Central memory CD4-positive, alpha-beta T cell (primary cell): Measurements from ENCODE around the gene VSTM4.

Experiments
- DNase-seq: peaks from one replicate; pipeline ENCODE4 v3.0.0; 2022

VSTM4 gene

GRCh38 chr10:49091450-49092210, 23.7 kb downstream of the VSTM4 start:
- DNase-seq: no peak

GRCh38 chr10:49090696-49091380, 24.5 kb downstream of the VSTM4 start:
- no peak for DNase-seq

GRCh38 chr10:49090189-49090575, 25.1 kb downstream of the VSTM4 start:
- DNase-seq: no peak

GRCh38 chr10:49089557-49090188, 25.6 kb downstream of the VSTM4 start:
- no peak for DNase-seq

- DNase-seq: no peak
Observed at GRCh38 chr10:49089152-49089551, 26.2 kb downstream of the VSTM4 start.

GRCh38 chr10:49086889-49087288, 28.4 kb downstream of the VSTM4 start:
- no peak for DNase-seq

GRCh38 chr10:49083261-49083660, 32.1 kb downstream of the VSTM4 start:
- no peak for DNase-seq

- no peak for DNase-seq
Observed at GRCh38 chr10:49082766-49083165, 32.6 kb downstream of the VSTM4 start.

GRCh38 chr10:49081547-49082275, 33.6 kb downstream of the VSTM4 start:
- DNase-seq: no peak

- DNase-seq: no peak
Observed at GRCh38 chr10:49080965-49081364, 34.4 kb downstream of the VSTM4 start.

GRCh38 chr10:49080071-49080470, 35.3 kb downstream of the VSTM4 start:
- no peak for DNase-seq

GRCh38 chr10:49079499-49079898, 35.8 kb downstream of the VSTM4 start:
- DNase-seq: no peak

GRCh38 chr10:49079072-49079471, 36.2 kb downstream of the VSTM4 start:
- no peak for DNase-seq

GRCh38 chr10:49078433-49078832, 36.9 kb downstream of the VSTM4 start:
- DNase-seq: no peak

GRCh38 chr10:49076741-49077521, 38.4 kb downstream of the VSTM4 start:
- no peak for DNase-seq

GRCh38 chr10:49076319-49076718, 39.0 kb downstream of the VSTM4 start:
- DNase-seq: no peak

- DNase-seq: no peak
Observed at GRCh38 chr10:49075743-49076142, 39.6 kb downstream of the VSTM4 start.

- DNase-seq: no peak
Observed at GRCh38 chr10:49074836-49075682, 40.3 kb downstream of the VSTM4 start.

GRCh38 chr10:49072166-49072885, 43.0 kb downstream of the VSTM4 start:
- DNase-seq: no peak

- DNase-seq: no peak
Observed at GRCh38 chr10:49071160-49071761, 44.1 kb downstream of the VSTM4 start.
